22Rv1 (cell line): Measurements from ENCODE around the gene TP53BP2.

Source experiments
- H3K27ac ChIP-seq: fragments of 450-650 bp; 2 replicates; pipeline ENCODE4 v1.5.1; 2017
- ZFX ChIP-seq: fragments of 450-650 bp; IDR thresholded peaks from 2 replicates; pipeline ENCODE4 v1.6.1; 2017; ENCODE audit warnings: antibody characterized with exemption, borderline replicate concordance
- TF ChIP-seq, protein P1 (sequence below): fragments of 450-650 bp; IDR thresholded peaks from 2 replicates; pipeline ENCODE4 v1.5.1; 2017; ENCODE audit warnings: mild to moderate bottlenecking

TP53BP2 gene

DNA sequence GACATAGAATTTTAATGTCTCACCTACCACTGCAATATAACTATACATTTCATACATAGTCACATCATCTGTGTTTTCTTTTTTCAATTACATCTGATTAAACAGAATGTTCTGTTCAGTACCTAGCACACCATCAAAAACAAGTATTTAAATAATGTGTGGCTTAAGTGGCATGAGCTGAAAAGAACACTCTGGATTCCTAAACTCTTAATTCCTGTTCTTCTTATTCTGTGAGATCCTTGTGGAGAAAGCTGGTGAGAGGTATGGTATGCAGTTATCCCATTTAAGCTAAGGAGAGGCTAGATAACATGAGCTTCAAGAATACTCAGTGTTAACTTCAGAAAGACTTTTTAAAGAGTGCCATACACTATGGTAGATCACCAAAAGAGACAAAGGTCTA, 5.5 kb downstream of the TP53BP2 start:
- TF ChIP-seq, protein P1, sequence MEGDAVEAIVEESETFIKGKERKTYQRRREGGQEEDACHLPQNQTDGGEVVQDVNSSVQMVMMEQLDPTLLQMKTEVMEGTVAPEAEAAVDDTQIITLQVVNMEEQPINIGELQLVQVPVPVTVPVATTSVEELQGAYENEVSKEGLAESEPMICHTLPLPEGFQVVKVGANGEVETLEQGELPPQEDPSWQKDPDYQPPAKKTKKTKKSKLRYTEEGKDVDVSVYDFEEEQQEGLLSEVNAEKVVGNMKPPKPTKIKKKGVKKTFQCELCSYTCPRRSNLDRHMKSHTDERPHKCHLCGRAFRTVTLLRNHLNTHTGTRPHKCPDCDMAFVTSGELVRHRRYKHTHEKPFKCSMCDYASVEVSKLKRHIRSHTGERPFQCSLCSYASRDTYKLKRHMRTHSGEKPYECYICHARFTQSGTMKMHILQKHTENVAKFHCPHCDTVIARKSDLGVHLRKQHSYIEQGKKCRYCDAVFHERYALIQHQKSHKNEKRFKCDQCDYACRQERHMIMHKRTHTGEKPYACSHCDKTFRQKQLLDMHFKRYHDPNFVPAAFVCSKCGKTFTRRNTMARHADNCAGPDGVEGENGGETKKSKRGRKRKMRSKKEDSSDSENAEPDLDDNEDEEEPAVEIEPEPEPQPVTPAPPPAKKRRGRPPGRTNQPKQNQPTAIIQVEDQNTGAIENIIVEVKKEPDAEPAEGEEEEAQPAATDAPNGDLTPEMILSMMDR, result no peak
- no peak for TF ChIP-seq ZFX
- H3K27ac ChIP-seq, result no peak overlapping the region

DNA sequence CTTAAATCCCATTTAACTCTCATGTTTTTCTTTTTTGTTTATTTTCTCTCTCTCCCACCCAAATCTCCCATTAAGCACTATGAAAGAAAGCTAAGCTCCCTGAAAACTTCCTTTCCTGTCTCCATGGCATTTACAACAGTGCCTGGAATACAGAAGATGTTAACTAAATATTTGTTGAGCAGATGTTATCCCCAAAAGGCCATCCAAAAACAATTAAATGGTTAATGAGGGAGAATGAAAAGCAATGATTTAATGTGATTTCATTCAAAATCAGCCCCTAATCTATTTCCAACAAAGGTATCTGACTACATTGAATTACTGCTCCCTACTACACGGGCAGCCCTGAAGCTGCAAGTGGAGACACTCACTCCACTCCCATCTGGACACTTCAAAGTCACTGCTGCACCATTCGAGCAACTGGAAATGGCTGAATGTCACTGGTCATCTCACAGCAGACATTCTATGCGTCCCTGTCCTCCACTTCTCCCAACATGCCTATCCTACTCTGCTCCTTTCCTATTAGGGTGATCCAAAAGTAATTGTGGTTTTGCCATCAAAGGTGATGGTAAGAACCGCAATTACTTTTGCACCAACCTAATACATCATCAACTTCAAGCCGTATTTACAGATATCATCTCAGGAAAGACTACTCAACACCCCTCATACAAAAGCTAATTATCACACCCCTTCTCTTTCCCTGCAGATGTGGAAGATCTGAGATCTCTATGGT, 7.5 kb downstream of the TP53BP2 start:
- no peak overlapping the region for H3K27ac ChIP-seq
- no peak for TF ChIP-seq ZFX
- TF ChIP-seq, protein P1, result no peak

DNA sequence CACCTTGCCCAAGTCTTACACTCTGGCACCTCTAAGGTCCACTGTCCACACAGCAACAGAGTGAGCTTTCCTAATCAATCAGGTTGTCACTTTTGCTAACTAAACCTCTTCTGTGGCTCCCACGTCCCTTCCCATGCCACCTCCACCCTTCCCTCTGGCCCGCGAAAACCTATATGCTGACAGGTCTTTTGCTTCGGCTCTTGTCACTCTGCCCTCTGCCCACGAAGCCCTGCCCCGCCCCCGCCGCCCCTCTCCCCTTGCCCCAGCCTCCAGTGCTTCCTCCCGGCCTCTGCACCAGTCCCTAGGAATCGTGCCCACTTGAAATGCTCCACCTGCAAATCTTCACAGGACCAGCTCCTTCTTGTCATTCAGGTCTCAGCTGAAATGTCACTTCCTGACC, 8.1 kb downstream of the TP53BP2 start:
- no peak for TF ChIP-seq ZFX
- TF ChIP-seq, protein P1, result no peak
- no peak overlapping the region for H3K27ac ChIP-seq

DNA sequence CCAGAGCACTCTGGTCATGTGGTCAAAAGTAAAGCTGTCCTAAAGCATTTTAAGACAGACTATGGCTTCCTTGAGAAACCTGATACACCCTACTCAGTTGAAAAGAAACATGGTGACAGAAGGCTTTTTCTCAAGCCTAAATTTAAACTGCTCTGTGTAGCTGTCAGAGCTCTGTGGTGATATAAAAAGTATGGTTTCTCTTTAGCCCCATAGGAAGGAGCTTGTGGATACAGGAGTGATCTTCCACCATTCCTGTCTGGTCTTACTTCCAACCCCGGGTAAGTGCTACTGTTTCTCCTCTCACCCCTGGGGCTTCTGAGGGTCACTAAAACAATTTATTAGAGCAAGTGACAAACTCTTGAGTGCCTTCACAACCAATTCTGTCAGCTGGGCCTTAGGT, 8.5 kb downstream of the TP53BP2 start:
- no peak overlapping the region for H3K27ac ChIP-seq
- TF ChIP-seq, protein P1, result no peak
- TF ChIP-seq ZFX, result no peak

DNA sequence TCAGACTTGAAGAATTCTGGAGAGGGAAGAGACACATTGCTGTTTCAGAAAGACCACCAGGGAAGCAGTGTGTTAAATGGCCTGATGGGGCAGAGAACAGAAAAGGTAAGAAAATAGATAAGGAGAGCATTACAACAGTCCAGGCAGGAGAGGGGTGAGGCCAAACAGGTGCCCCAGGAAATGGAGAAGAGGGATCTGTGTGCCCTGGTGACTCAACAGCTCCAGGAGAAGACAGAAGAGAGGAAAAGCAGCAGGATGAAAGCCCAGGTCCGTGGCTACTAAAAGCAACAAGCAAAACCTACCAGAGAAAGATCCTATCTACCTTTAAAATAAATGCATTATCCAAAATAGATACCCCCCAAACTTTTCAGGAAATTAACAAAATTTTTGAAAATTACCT, 9.2 kb downstream of the TP53BP2 start:
- TF ChIP-seq ZFX, result no peak
- TF ChIP-seq, protein P1, result no peak
- no peak overlapping the region for H3K27ac ChIP-seq

DNA sequence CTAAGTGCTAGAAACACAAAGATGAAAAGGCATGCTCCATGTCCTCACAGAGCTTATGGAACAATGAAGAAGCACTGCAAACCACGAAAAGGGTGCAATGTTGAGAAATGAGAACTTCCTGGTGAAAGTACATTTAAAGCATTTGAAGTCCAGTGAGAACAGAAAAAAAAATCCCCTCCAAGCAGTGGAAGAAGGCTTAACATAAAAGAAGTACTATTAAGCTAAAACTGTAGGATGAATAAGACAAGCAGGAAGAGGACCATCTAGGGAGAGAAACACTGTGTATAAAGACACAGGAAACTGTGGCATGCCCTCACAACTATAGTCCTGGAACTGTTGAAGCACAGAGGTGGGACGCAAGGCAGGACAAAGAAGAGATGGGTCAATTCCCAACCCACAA, 10.0 kb downstream of the TP53BP2 start:
- TF ChIP-seq, protein P1, result no peak
- no peak for TF ChIP-seq ZFX
- no peak overlapping the region for H3K27ac ChIP-seq

DNA sequence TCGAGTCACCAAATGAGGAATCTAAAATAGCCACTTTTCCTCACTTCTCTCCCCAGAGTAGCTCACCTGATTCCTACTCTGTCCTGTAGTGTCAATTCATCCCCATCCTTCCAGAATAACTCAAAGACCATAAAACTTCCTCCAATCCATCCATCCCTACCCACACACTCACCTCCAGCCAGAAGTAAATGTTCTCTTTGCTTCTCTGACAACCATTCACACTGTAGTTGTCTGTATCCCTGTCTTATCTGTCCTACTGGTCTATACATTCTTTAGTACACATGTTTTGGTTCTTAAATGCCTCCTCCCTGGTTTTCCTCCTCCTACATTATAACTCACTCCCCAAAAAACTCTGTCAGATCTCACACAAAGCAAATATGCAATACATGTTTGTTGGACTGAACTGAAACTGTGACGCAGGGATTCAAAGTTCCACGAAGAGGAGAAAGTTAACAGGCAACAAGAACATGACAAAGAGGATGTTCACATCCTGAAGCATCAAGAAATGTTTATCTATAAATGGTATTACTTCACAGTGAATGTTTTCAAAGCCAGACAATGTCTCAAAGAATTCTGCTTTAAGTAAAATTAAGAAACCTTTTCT, 11.0 kb downstream of the TP53BP2 start:
- no peak overlapping the region for H3K27ac ChIP-seq

More for the DNA sequence above, 11.0 kb downstream of the TP53BP2 start:
- TF ChIP-seq, protein P1, result no peak
- TF ChIP-seq ZFX, result no peak
